Measurements from ENCODE around the gene RWDD2A. TPM values are rescaled to one million over a fixed set of nuclear protein-coding genes. Genes with fewer than 3 reads are reported as not detected.

Gene RWDD2A
- total RNA-seq, 1 donor from 2014 or later: 7.6 TPM

GRCh38 chr6:83220121-83220520, 27.0 kb downstream of the RWDD2A start:
- Mint-ChIP-seq H3K36me3 (ENCODE audit: unreplicated experiment) (no peaks in the 10 kb centered on the region), H3K4me3 (ENCODE audit: unreplicated experiment) (no peak overlapping the region), H3K9me3 (ENCODE audit: unreplicated experiment) (peaks cover 6% of the 10 kb centered on the region), H3K27ac (ENCODE audit: unreplicated experiment) (no peak overlapping the region), H3K27me3 (ENCODE audit: unreplicated experiment) (peaks cover 4% of the 10 kb centered on the region), H3K4me1 (ENCODE audit: low read depth, unreplicated experiment) (peaks cover 30% of the 10 kb centered on the region)
- DNase-seq: no peak
- TF ChIP-seq, protein P1, sequence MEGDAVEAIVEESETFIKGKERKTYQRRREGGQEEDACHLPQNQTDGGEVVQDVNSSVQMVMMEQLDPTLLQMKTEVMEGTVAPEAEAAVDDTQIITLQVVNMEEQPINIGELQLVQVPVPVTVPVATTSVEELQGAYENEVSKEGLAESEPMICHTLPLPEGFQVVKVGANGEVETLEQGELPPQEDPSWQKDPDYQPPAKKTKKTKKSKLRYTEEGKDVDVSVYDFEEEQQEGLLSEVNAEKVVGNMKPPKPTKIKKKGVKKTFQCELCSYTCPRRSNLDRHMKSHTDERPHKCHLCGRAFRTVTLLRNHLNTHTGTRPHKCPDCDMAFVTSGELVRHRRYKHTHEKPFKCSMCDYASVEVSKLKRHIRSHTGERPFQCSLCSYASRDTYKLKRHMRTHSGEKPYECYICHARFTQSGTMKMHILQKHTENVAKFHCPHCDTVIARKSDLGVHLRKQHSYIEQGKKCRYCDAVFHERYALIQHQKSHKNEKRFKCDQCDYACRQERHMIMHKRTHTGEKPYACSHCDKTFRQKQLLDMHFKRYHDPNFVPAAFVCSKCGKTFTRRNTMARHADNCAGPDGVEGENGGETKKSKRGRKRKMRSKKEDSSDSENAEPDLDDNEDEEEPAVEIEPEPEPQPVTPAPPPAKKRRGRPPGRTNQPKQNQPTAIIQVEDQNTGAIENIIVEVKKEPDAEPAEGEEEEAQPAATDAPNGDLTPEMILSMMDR (IDR thresholded peaks at IDR 0.05; ENCODE audit: partially characterized antibody, unreplicated experiment): no peak

DNA sequence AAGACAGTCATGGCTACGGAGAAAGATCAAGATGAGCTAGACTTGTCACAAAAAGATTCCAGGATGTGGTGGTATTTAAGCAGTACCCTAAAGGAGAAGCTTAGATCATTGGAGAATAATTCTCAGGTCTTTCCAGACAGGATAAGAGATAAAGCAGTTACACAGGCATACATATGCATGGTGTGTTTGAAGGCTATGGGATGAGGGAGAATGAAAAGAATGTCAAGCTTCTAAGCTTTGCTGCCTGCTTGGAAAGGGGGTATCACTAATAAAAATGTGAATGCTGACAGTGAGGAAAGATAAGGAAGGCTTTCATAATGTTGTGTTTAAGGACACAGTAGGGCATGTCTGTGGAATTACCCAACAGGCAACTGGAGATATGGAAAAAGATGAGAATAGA, 28.1 kb downstream of the RWDD2A start:
- H3K9me3 Mint-ChIP-seq (ENCODE audit: unreplicated experiment): peaks cover 1% of the 10 kb centered on the region
- no peaks in the 10 kb centered on the region for H3K27me3 Mint-ChIP-seq (ENCODE audit: unreplicated experiment)
- peak overlapping the region; percentile 9 for H3K27ac Mint-ChIP-seq (ENCODE audit: unreplicated experiment)
- no peaks in the 10 kb centered on the region for H3K36me3 Mint-ChIP-seq (ENCODE audit: unreplicated experiment)
- H3K4me1 Mint-ChIP-seq (ENCODE audit: low read depth, unreplicated experiment): peaks cover 18% of the 10 kb centered on the region
- no peak overlapping the region for H3K4me3 Mint-ChIP-seq (ENCODE audit: unreplicated experiment)
- no peak for DNase-seq
- TF ChIP-seq, protein P1 (IDR thresholded peaks at IDR 0.05; ENCODE audit: partially characterized antibody, unreplicated experiment): no peak

DNA sequence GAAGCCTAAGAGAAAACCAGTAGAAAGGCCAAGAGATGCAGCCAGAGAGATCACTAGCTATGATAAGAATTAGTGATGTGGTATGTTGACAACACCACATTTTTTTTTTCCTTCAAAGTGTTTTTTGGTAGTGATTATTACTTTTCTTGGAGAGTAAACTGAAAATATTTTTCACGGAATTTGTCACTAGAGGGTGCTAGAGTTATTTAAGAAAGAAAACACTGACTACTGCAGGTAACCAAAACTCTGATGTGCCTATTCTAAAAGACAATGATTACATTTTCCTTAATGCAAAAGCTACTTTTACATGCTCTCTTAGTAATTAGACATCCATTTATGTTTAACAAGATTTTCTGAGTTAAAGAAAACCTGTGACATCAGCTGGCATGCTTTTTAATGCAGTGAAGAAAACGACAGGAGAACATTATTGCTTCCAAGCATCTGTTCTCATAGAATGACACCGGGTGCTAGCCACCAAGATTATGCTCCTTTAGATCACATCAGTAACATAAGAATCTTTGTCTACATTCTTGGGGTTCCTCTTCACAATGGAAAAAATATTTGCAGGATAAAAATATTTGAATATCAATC, 28.8 kb downstream of the RWDD2A start:
- Mint-ChIP-seq H3K4me1 (ENCODE audit: low read depth, unreplicated experiment) (peaks cover 14% of the 10 kb centered on the region), H3K36me3 (ENCODE audit: unreplicated experiment) (no peaks in the 10 kb centered on the region), H3K4me3 (ENCODE audit: unreplicated experiment) (no peak overlapping the region), H3K27me3 (ENCODE audit: unreplicated experiment) (no peaks in the 10 kb centered on the region), H3K27ac (ENCODE audit: unreplicated experiment) (peak overlapping the region; percentile 5), H3K9me3 (ENCODE audit: unreplicated experiment) (peaks cover 1% of the 10 kb centered on the region)
- DNase-seq: no peak
- TF ChIP-seq, protein P1 (IDR thresholded peaks at IDR 0.05; ENCODE audit: partially characterized antibody, unreplicated experiment): peak; percentile 58

GRCh38 chr6:83226517-83226916, 33.4 kb downstream of the RWDD2A start:
- no peak overlapping the region for H3K4me3 Mint-ChIP-seq (ENCODE audit: unreplicated experiment)
- no peak overlapping the region for H3K27ac Mint-ChIP-seq (ENCODE audit: unreplicated experiment)
- DNase-seq: no peak
- TF ChIP-seq, protein P1 (IDR thresholded peaks at IDR 0.05; ENCODE audit: partially characterized antibody, unreplicated experiment): no peak
- H3K4me1 Mint-ChIP-seq (ENCODE audit: low read depth, unreplicated experiment): no peaks in the 10 kb centered on the region
- no peaks in the 10 kb centered on the region for H3K27me3 Mint-ChIP-seq (ENCODE audit: unreplicated experiment)
- H3K9me3 Mint-ChIP-seq (ENCODE audit: unreplicated experiment): peaks cover 1% of the 10 kb centered on the region
- H3K36me3 Mint-ChIP-seq (ENCODE audit: unreplicated experiment): no peaks in the 10 kb centered on the region

- H3K4me1 Mint-ChIP-seq (ENCODE audit: low read depth, unreplicated experiment): no peaks in the 10 kb centered on the region
- no peak overlapping the region for H3K27ac Mint-ChIP-seq (ENCODE audit: unreplicated experiment)
- no peak overlapping the region for H3K4me3 Mint-ChIP-seq (ENCODE audit: unreplicated experiment)
- TF ChIP-seq, protein P1 (IDR thresholded peaks at IDR 0.05; ENCODE audit: partially characterized antibody, unreplicated experiment): no peak
- DNase-seq: no peak
- no peaks in the 10 kb centered on the region for H3K36me3 Mint-ChIP-seq (ENCODE audit: unreplicated experiment)
- H3K27me3 Mint-ChIP-seq (ENCODE audit: unreplicated experiment): no peaks in the 10 kb centered on the region
- no peaks in the 10 kb centered on the region for H3K9me3 Mint-ChIP-seq (ENCODE audit: unreplicated experiment)
Observed at GRCh38 chr6:83231146-83231545, 38.0 kb downstream of the RWDD2A start.

Measured in glutamatergic neuron (in vitro differentiated cells).